BLaER1 (cell line): ENCODE measurements around the gene GAL.

ENCODE experiments used
- H3K27ac ChIP-seq: shearing (Covaris generic); formaldehyde crosslinking; 2 replicates; pipeline ENCODE4 v1.8.1; 2022
- H3K27me3 ChIP-seq: shearing (Covaris generic); formaldehyde crosslinking; 2 replicates; pipeline ENCODE4 v1.8.1; 2022
- H3K36me3 ChIP-seq: shearing (Covaris generic); formaldehyde crosslinking; 2 replicates; pipeline ENCODE4 v1.8.1; 2022
- H3K4me1 ChIP-seq: shearing (Covaris generic); formaldehyde crosslinking; 2 replicates; pipeline ENCODE4 v1.8.1; 2022
- H3K4me2 ChIP-seq: shearing (Covaris generic); formaldehyde crosslinking; 2 replicates; pipeline ENCODE4 v1.8.1; 2022
- H3K4me3 ChIP-seq: shearing (Covaris generic); formaldehyde crosslinking; 2 replicates; pipeline ENCODE4 v1.8.1; 2022
- H3K9ac ChIP-seq: shearing (Covaris generic); formaldehyde crosslinking; 2 replicates; pipeline ENCODE4 v1.8.1; 2022
- H3K9me3 ChIP-seq: shearing (Covaris generic); formaldehyde crosslinking; 2 replicates; pipeline ENCODE4 v1.8.1; 2022
- H4K20me1 ChIP-seq: shearing (Covaris generic); formaldehyde crosslinking; 2 replicates; pipeline ENCODE4 v1.8.1; 2022
- Cebpa-rat ChIP-seq: shearing (Covaris generic); IDR thresholded peaks from 2 replicates; pipeline ENCODE4 v1.8.1; 2022

The GAL gene

DNA sequence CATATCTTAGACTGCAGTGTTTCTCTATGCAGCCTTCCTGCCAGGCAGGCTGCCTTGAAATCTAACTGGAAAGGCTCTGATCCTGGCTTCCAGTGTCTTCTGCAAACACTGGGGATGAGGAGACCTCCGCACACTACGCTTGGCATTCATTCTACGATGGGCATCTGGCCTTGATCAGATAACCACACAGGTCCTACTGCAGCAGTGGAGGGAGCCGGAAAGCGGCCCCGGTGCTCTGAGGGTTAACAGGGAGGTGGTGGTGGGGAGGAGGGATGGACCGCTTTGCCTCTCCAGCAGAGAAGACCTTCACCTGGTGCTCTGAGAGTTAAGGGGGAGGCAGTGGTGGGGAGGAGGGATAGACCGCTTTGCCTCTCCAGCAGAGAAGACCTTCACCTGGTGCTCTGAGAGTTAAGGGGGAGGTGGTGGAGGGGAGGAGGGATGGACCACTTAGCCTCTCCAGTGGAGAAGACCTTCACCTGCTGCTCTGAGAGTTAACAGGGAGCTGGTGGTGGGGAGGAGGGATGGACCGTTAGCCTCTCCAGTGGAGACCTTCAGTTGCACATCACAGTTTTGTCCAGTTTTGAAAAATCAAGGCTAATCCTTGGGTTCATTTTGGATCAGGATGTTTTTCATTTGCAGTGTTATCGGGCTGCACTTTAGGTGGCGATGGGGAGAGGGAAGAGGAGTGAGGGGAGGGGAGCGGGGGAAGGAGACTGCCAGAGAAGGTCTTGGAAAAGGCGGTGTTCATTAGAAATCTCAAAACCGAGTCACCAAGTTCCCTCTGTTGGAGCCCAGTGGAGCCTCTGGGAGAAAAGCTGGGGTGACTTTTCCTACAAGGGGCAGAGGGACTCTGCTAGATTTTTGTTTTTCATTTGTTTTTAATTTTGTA is 5.6 kb downstream of the GAL start:
- Histone ChIP-seq H3K36me3 (no peaks in the 10 kb centered on the region), H3K4me2 (peak overlapping the region; percentile 42), H3K27me3 (peaks cover 29% of the 10 kb centered on the region), H3K4me3 (no peak overlapping the region), H3K9me3 (peaks cover 4% of the 10 kb centered on the region), H3K4me1 (peaks cover 13% of the 10 kb centered on the region), H4K20me1 (peaks cover 17% of the 10 kb centered on the region; the same call in 1 of the 2 replicates), H3K9ac (no peak overlapping the region), H3K27ac (no peak overlapping the region)
- no peak for TF ChIP-seq Cebpa-rat

DNA sequence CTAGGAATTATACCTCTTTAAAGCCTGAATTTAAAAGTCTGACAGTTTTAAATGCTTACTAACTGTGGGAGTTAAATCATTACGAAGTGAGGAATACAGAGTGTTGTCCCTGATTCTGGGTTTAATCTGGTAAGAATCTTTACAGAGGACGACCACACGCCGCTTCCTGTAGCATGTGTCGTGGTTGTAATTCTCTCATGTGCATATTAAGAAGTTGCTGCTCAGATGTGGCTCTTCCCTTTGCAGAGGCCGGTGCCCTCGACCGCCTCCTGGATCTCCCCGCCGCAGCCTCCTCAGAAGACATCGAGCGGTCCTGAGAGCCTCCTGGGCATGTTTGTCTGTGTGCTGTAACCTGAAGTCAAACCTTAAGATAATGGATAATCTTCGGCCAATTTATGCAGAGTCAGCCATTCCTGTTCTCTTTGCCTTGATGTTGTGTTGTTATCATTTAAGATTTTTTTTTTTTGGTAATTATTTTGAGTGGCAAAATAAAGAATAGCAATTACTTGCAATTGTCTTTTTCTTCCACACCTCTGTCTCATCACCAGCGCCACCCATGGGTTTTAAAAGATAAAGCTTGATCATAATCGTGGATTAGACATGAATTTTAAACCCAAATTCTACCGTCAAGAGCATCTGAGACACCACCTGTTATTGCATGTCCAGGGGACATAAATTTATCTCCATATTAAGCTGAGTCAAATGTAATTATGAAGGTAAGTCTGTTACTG is 6.5 kb downstream of the GAL start:
- no peak overlapping the region for H3K27ac ChIP-seq
- peaks cover 13% of the 10 kb centered on the region for H3K9me3 ChIP-seq
- no peak overlapping the region for H3K9ac ChIP-seq
- peak overlapping the region; percentile 42 for H3K4me2 ChIP-seq
- no peaks in the 10 kb centered on the region for H3K36me3 ChIP-seq
- peaks cover 9% of the 10 kb centered on the region; the same call in 1 of the 2 replicates for H4K20me1 ChIP-seq
- H3K4me1 ChIP-seq = peaks cover 13% of the 10 kb centered on the region
- no peak overlapping the region for H3K4me3 ChIP-seq
- peaks cover 21% of the 10 kb centered on the region for H3K27me3 ChIP-seq
- TF ChIP-seq Cebpa-rat = no peak

DNA sequence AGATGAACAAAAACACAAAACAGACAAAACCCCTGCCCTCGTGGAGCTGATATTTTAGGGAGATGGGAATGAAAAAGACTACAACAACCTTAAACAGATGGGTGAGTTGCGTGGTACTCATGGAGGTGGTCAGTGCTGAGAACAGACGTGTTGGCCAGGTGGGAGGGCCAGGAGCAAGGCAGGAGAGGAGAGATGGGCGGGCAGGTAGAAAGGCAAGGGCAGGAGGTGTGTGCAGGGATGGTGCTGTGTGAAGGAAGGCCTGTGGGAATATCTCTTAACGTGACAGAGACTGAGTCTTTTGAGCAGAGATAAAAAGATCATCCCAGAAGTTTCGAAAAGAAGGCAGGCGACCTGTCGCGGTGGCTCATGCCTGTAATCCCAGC is 7.0 kb downstream of the GAL start:
- Histone ChIP-seq H3K27me3 (peaks cover 15% of the 10 kb centered on the region), H4K20me1 (peaks cover 3% of the 10 kb centered on the region; the same call in 1 of the 2 replicates), H3K4me1 (peaks cover 13% of the 10 kb centered on the region), H3K27ac (no peak overlapping the region), H3K9me3 (peaks cover 18% of the 10 kb centered on the region), H3K4me2 (peak overlapping the region; percentile 42; the same call in 1 of the 2 replicates), H3K36me3 (no peaks in the 10 kb centered on the region), H3K9ac (no peak overlapping the region), H3K4me3 (no peak overlapping the region)
- TF ChIP-seq Cebpa-rat = no peak

DNA sequence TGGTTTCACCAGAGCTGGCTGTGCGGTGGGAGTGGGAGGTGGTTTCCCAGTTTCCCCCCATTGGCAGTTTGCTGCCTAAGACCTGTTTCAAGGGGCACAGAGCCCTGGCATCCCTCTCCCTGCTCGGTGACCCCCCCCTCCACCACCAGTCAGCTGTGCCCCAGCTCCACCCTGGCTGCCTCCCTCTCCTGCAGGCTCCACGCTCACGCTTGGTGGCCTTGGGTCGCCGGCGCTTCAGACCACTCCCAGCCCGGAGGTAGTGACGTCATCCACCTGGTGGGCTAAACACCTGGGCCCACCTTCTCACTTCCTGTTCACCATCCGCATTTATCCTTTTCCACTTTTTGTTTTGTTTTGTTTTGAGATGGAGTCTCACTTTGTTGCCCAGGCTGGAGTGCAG is 7.8 kb downstream of the GAL start:
- H3K9ac ChIP-seq = no peak overlapping the region
- H3K36me3 ChIP-seq = no peaks in the 10 kb centered on the region
- H3K4me2 ChIP-seq = no peak overlapping the region
- TF ChIP-seq Cebpa-rat = no peak
- H3K4me1 ChIP-seq = peaks cover 13% of the 10 kb centered on the region
- peaks cover 8% of the 10 kb centered on the region for H3K27me3 ChIP-seq
- H4K20me1 ChIP-seq = no peaks in the 10 kb centered on the region
- H3K4me3 ChIP-seq = no peak overlapping the region
- H3K27ac ChIP-seq = no peak overlapping the region
- H3K9me3 ChIP-seq = peaks cover 23% of the 10 kb centered on the region

DNA sequence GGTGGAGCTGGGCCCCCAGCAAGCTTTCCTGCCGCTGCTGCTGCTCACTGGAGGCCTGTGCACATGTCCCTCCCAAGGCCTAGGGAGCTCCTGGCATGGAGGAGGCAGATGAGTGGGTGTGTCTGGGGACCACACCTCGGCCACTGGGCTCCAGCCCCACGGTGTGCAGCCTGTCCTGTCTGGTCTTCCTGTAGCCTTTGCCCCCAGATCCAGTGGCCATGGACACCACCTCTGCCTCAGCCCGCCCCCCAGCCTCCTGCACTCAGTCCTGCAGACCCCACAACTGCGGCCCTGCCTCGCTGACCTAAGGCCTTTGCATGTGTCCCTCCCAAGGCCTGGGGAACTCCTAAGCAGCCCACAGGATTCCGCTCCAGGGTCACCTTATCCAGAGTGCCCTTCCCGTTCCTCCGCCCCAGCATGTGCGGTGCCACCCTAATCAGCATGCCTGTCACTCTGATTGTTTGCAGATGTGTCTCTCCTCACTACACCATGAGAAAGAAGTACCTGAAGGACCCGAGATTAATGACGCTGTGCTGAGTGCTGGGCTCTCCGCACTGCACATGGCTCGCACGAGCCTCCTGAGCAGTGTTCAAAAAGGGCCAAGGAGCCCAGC is 8.6 kb downstream of the GAL start:
- Histone ChIP-seq H3K27me3 (peaks cover 4% of the 10 kb centered on the region; the same call in 1 of the 2 replicates), H3K9me3 (peaks cover 23% of the 10 kb centered on the region), H3K4me2 (no peak overlapping the region), H3K4me3 (no peak overlapping the region), H3K4me1 (peaks cover 13% of the 10 kb centered on the region), H3K27ac (no peak overlapping the region), H3K9ac (no peak overlapping the region), H4K20me1 (no peaks in the 10 kb centered on the region), H3K36me3 (no peaks in the 10 kb centered on the region)
- TF ChIP-seq Cebpa-rat = no peak

DNA sequence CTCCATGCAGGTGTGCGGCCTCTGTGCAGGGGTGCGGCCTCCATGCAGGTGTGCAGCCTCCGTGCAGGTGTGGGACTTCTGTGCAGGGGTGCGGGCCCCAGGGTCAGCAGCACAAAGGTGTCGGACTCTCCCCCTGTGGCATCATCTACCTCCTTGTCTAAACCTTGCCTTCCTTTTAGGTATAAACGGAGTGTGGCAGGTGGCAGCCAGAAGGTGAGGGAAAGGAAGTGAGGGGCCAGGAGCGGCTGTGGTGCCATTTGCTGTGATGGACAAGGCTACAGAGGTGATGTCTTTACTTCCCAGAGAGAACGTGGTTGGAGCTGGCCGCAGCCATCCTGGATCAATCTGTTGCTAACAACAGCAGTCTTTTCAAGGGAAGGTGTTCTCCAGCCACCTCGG is 9.1 kb downstream of the GAL start:
- H3K9me3 ChIP-seq = peaks cover 23% of the 10 kb centered on the region
- no peak overlapping the region for H3K9ac ChIP-seq
- H3K4me1 ChIP-seq = peaks cover 13% of the 10 kb centered on the region
- H3K4me3 ChIP-seq = no peak overlapping the region
- TF ChIP-seq Cebpa-rat = no peak
- H3K36me3 ChIP-seq = no peaks in the 10 kb centered on the region
- H4K20me1 ChIP-seq = no peaks in the 10 kb centered on the region
- no peak overlapping the region for H3K27ac ChIP-seq
- H3K27me3 ChIP-seq = peaks cover 4% of the 10 kb centered on the region; the same call in 1 of the 2 replicates
- H3K4me2 ChIP-seq = no peak overlapping the region

DNA sequence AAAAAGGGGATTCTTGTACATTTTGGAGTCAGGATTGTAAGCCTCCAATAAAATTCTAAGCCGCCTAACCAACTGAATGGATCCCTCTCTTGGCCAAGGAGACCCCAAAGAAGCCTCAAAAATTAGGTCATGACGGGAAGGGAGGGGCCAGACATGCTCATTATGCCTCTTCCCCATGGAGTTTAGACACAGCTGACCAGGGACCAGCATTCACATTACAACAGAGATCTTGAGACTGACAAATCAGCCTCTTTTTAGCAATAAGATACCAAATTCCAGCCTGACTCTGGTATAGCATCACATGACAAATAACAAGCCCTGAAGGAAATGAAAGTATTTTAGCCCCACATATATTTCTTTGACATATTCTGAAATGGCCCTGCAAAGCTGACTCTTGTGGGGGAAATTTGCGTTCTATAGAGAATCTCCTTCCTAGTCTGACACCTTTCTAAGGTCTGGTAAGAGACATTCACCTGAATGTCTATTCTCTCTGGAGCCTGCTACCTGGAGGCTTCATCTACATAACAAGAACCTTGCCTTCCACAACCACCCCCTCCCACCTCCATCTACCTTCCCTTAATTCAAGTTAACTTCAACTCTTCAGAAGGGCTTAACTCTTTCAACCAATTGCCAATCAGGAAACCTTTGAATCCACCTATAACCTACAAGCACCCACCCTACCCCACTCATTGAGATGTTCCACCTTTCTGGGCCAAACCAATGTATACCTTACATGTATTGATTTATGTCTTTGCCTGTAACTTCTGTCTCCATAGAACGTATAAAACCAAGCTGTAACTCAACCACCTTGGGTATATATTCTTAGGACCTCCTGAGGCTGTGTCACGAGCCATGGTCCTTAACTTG is 10.3 kb downstream of the GAL start:
- no peak for TF ChIP-seq Cebpa-rat
- no peak overlapping the region for H3K27ac ChIP-seq
- no peak overlapping the region for H3K9ac ChIP-seq
- no peaks in the 10 kb centered on the region for H4K20me1 ChIP-seq
- no peak overlapping the region for H3K4me2 ChIP-seq
- peaks cover 4% of the 10 kb centered on the region; the same call in 1 of the 2 replicates for H3K27me3 ChIP-seq
- no peaks in the 10 kb centered on the region for H3K36me3 ChIP-seq
- H3K4me3 ChIP-seq = no peak overlapping the region
- H3K4me1 ChIP-seq = peaks cover 13% of the 10 kb centered on the region
- H3K9me3 ChIP-seq = peaks cover 34% of the 10 kb centered on the region

DNA sequence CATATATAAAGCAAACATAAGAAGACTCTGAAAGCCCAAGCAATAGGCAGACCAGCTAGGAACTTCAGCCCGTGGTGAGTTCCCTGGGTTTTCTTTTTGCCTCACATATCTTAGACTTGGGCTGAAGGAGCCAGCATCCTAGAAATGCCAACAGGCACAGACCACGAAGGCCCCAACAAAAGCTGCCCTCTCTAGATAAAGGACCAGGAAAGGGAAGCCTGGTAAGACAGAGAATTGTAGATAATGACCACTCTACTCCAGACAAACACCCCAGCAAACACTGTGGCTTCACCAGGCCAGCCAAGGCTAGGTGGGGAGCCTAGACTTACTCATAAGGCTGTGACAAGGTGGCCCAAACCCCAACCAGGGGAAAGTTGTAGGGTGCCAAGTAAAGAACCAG is 11.2 kb downstream of the GAL start:
- Histone ChIP-seq H3K36me3 (no peaks in the 10 kb centered on the region), H3K27ac (no peak overlapping the region), H3K9ac (no peak overlapping the region), H3K27me3 (no peaks in the 10 kb centered on the region), H3K4me3 (no peak overlapping the region), H3K9me3 (peaks cover 36% of the 10 kb centered on the region), H3K4me2 (no peak overlapping the region), H4K20me1 (no peaks in the 10 kb centered on the region), H3K4me1 (peaks cover 8% of the 10 kb centered on the region)
- no peak for TF ChIP-seq Cebpa-rat

DNA sequence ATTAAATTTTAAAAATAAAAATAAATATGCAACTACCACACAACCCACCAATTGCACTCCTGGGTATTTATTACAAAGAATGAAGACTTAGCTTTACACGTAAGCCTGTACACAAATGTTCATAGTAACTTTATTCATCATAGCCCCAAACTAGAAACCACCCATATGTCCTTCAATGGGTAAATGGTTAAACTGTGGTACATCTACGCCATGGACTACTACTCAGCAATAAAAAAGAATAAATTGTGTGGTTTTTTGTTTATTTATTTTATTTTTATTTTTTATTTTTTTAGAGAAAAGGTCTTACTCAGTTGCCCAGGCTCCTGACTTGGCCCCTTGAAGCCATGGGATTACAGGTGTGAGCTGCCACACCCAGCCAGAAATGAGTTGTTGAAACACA is 14.6 kb downstream of the GAL start:
- no peak overlapping the region for H3K4me2 ChIP-seq
- no peaks in the 10 kb centered on the region for H3K4me1 ChIP-seq
- no peaks in the 10 kb centered on the region for H3K27me3 ChIP-seq
- no peak for TF ChIP-seq Cebpa-rat
- H3K4me3 ChIP-seq = no peak overlapping the region
- no peak overlapping the region for H3K9ac ChIP-seq
- H3K27ac ChIP-seq = no peak overlapping the region
- H3K9me3 ChIP-seq = peaks cover 36% of the 10 kb centered on the region
- H4K20me1 ChIP-seq = no peaks in the 10 kb centered on the region
- no peaks in the 10 kb centered on the region for H3K36me3 ChIP-seq
